Omental fat pad (tissue), 4 donors: ENCODE results near the gene PPOX. TPM values are rescaled to one million over a fixed set of nuclear protein-coding genes. Genes with fewer than 3 reads are reported as not detected.

Experiments
- ATAC-seq: fragments of 150-250 bp; one replicate; pipeline ENCODE4 v1.9.1; 2016; ENCODE audit warnings: mild to moderate bottlenecking, moderate library complexity; ENCODE audit not compliant: low FRiP score
- DNase-seq: peaks from one replicate; pipeline ENCODE4 v3.0.0-alpha.2; 2019; ENCODE audit warnings: low spot score
- total RNA-seq, 4 donors: library from RNA; depleted of rRNA; stranded (reverse); fragments of >200 nt; gene quantifications; one replicate each; pipeline ENCODE4 v1.1.0, GENCODE V29; 2016
- TF ChIP-seq, protein P1 (sequence below), 3 donors: fragments of 450-650 bp; IDR thresholded peaks; one replicate each; pipeline ENCODE4 v1.5.1; 2016 to 2017; ENCODE audit warnings: antibody characterized with exemption in 3 of 3, mild to moderate bottlenecking in 3 of 3, moderate library complexity in 2 of 3

PPOX gene
- total RNA-seq: 10 to 100 TPM; 12.5 to 28.4 (median 13.8) TPM

DNA sequence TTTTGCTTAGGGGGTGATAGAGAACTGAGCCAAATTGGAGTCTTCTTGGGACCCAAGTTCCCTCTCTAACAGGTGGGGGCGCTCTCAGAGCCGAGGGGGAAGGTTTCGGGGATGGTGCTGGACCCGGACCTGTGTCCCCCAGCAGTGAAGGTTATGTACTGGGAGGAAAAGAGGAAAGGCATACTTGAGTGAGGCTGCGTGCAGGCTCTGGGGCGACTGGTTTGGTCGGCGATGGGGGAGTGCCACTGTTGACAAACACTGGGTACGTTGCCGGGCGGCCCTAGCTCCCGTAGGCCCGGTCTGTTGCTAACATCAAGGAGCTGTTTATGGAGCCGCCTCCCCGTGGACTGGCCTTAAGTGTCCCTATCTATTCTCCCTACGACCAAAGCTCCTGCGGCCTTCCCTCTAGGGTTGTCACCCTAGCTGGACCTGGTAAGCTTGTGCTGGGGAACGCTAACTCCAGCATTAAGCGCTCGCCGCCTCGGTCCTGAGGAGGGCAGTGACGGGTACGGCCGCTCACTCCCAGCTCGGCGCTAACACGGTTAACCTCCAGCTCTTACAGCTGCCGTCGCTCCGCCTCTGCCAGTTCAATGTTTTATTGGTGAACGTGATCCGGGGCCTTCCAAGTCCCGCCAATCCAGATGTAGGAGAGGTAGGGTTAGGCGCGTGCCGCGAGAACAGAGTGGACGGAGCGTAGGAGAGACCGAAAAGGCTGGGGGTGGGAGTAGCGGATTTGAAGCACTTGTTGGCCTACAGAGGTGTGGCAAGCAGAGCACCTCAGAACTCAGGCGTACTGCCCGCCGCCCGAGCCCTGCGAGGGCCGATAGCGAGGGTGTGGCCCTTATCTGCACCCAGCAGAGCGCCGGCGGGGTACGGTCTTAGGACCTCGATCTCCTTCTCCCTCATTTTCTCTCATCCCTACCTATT is at the start of gene PPOX:
PPOX (plus strand) TSS at position 685 of the 927 bp plus-strand sequence. CDS start 422 bp downstream, outside the sequence.
- ATAC-seq (peak; percentile 99), DNase-seq (peak; percentile 86)
- TF ChIP-seq, protein P1, sequence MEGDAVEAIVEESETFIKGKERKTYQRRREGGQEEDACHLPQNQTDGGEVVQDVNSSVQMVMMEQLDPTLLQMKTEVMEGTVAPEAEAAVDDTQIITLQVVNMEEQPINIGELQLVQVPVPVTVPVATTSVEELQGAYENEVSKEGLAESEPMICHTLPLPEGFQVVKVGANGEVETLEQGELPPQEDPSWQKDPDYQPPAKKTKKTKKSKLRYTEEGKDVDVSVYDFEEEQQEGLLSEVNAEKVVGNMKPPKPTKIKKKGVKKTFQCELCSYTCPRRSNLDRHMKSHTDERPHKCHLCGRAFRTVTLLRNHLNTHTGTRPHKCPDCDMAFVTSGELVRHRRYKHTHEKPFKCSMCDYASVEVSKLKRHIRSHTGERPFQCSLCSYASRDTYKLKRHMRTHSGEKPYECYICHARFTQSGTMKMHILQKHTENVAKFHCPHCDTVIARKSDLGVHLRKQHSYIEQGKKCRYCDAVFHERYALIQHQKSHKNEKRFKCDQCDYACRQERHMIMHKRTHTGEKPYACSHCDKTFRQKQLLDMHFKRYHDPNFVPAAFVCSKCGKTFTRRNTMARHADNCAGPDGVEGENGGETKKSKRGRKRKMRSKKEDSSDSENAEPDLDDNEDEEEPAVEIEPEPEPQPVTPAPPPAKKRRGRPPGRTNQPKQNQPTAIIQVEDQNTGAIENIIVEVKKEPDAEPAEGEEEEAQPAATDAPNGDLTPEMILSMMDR (IDR thresholded peaks at IDR 0.05): no peak

DNA sequence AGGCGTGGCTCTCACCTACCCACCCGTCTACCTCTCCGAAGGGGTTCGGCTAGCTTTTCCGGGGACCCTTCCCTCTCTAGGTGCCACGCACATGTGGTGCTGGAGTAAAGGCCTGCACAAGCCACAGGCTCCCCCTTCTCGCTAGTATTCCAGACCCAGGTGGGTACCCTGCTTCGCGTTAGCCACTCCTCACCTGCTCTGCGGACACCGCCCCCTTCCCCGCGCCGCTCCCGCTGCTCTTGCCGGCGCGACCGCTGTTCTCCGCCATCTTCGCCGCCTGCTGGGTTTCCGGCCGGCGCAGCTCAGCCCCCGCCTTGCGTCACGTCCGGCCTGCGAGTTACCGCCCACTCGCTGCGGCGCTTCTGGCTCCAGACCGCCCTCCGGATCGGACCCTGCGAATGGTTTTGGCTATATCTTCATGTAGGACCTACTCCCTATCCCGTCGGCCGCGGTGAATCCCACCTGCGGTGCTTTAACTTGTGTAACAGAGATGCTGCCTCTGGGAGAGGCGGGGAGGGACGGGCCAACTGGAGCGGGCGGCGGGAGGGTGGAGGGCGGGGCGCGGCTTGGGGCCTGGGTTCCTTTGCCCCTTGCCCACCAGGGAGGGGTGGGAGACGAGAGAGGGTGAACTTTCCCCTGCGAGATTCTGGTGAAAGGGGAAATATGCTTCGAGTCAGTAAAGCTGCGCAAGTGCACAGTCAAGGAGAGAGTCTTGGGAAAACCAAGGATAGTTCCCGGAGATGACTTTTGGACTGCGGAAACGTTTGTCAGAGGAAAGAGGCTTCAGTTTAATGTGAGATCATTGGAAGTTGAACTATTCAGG is 48.3 kb upstream of the PPOX start, which contains the start of the genes NIT1 and PFDN2:
NIT1 (plus strand) TSS at position 347 of the 823 bp plus-strand sequence; CDS start at position 419, 72 bp downstream.
PFDN2 (minus strand) TSS at position 279 of the 823 bp plus-strand sequence; CDS start at position 268, 11 bp downstream.
- DNase-seq (peak; percentile 69), ATAC-seq (peak; percentile 85)
- TF ChIP-seq, protein P1 (IDR thresholded peaks at IDR 0.05): no peak

DNA sequence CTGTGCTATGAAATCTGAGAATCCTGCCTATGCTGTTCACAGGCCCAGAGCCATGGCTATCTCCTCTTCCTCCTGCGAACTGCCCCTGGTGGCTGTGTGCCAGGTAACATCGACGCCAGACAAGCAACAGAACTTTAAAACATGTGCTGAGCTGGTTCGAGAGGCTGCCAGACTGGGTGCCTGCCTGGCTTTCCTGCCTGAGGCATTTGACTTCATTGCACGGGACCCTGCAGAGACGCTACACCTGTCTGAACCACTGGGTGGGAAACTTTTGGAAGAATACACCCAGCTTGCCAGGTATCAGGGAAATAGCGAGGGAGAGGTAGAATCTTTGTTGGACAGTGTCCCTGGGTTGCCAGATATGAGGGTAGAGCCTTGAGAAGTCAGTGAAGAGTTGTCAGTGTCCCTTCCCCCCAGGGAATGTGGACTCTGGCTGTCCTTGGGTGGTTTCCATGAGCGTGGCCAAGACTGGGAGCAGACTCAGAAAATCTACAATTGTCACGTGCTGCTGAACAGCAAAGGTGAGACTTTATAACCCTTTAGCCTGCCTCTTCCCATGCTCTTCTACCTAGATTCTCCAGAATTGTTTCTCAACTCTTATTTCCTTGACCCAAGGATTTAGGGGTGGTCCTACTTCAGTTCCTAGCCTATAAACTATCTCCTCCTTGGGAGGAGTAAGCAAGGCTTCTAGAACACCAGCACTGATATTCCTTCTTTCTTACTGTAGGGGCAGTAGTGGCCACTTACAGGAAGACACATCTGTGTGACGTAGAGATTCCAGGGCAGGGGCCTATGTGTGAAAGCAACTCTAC is 46.9 kb upstream of the PPOX start:
- TF ChIP-seq, protein P1 (IDR thresholded peaks at IDR 0.05): peak in 1 of 3 donors; percentile 29
- no peak for DNase-seq
- peak; percentile 60 for ATAC-seq

DNA sequence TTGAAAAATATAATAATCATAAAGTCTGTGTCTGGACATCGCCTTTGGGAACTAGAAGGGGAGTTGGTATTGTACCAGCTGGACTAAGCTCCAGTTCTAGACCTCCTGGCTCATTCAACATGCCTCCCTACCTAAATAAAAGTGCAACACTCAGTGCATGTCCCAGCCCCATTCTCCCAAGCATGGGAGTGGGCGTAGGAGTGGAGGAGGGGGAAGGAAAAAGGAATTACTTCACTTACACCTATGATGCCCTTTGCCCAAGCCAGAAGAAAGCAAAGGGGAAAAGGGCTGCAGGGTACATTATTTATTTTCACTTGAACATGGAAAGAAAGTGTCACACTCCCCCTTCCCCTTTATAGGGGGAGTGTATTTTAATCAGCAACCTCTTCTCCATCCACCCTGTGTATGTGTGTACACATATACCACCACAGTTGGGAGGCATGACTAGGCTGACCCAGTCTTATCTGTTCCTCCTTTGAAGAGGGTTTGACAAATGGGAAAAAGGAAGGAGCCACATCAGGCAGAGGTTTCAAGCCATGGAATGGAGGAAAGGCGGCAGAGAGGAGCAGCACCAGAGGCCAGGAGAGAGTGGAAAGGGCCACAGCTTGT is 45.1 kb upstream of the PPOX start:
- DNase-seq (no peak), ATAC-seq (no peak)
- TF ChIP-seq, protein P1 (IDR thresholded peaks at IDR 0.05): no peak

DNA sequence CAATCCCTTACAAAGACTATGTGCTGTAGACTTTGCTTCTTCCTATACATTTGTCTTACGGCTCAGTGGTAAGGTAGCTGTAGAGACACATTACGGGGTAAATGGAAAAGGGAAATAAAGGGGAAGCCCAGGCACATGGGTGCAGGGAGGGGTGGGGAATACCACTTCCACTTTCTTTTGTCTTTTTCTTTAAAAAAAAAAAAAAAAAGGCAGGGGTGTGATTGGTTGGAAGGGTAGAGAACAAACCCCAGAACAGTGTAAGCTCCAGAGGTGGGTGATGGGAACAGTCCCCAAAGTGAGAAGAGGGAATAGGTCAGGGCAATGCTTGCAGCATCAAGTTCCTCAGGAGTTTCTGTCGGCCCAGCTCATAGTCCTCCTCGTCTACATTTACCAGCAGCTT is 44.4 kb upstream of the PPOX start:
- TF ChIP-seq, protein P1 (IDR thresholded peaks at IDR 0.05): no peak
- ATAC-seq: no peak
- DNase-seq: no peak

DNA sequence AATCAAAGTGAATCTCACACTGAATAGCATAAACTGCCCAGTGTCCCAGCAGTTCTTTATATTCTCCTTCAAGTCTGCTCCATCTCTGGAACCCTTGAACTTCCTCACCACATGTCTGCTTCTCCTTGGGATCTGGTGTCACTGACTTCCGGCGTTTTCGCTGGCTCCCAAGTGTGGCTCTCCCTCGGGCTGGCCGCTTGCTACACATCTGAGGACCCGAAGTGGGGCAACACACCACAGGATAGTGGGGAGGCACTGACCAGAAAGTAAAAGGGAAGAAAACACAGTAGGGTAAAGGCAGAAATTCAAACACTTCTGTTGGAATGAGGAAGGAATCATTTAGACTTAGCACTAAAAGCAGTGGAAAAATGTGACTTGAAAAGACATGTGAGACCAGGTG is 43.3 kb upstream of the PPOX start:
- no peak for DNase-seq
- TF ChIP-seq, protein P1 (IDR thresholded peaks at IDR 0.05): no peak
- ATAC-seq: no peak
